GM23248 (cell line): ENCODE data around the gene SLC35C1.

Source experiments
- EZH2 ChIP-seq: fragments of 200-600 bp; sonication (generic); IDR thresholded peaks from 2 replicates; pipeline ENCODE4 v1.6.1; 2018; ENCODE audit warnings: antibody characterized with exemption, mild to moderate bottlenecking; ENCODE audit not compliant: insufficient read depth, poor library complexity, severe bottlenecking
- EZH2phosphoT487 ChIP-seq: fragments of 200-600 bp; sonication (generic); IDR thresholded peaks from 2 replicates; pipeline ENCODE4 v1.6.1; 2018; ENCODE audit warnings: antibody characterized with exemption, moderate library complexity, mild to moderate bottlenecking, low read depth; ENCODE audit not compliant: insufficient read depth

GRCh38 chr11:45850446-45850845 lies 45.5 kb downstream of the SLC35C1 start:
- TF ChIP-seq EZH2, result no peak
- no peak for TF ChIP-seq EZH2phosphoT487
